Measurements from ENCODE around the gene KCNC1.

KCNC1 gene

DNA sequence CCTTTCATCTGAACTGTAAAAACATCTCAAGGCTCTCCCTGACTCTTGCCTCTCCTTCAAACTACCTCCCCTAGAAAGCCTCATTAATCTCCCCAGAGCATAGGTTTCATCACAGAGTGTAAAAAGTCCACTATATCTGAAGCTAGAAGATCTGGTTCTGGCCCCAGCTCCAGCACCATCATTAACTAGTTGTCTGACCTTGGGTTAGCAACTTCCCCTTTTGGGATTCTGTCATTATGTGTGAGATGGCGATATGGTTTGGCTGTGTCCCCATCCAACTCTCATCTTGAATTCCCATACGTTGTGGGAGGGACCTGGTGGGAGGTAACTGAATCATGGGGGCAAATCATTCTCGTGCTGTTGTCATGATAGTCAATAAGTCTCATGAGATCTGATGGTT is 97.3 kb downstream of the KCNC1 start:
- DNase-seq = no peak
